GM18868 (cell line): ENCODE data around the gene RORC.
"Not testable (repeated sequence)": the region's sequence is repeated elsewhere in the genome, so short reads cannot be mapped to it uniquely, and the experiment has no call there.

Experiments
- ATAC-seq: cut with Tn5 transposase; IDR thresholded peaks from one replicate; pipeline ENCODE4 v1.9.1; 2021; ENCODE audit warnings: mild to moderate bottlenecking, moderate library complexity; ENCODE audit not compliant: unreplicated experiment

RORC gene

DNA sequence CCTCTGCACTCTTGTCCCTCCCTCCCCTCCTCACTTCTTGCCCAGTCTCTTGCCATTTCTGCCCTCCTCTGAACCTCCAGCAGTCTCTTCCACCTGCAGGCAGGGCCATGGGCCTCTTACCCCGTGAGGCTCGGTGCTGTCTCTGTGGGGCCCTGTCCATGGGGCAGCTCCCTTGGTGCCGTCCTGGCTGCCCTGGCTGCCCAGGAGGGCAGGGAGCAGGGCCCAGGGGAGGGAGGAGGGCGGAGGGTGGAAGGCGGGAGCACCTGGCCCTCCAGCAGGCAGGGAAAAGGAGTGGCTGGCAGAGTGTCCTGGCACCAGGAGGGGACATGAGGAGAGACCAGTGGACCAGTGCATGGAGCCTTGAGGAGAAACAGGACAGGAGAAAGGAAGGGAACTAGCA, at the start of gene RORC:
Gene RORC (minus strand): TSS at position 198 of the 400 bp plus-strand sequence. CDS start 38 bp downstream, at position 160.
- no peak for ATAC-seq

DNA sequence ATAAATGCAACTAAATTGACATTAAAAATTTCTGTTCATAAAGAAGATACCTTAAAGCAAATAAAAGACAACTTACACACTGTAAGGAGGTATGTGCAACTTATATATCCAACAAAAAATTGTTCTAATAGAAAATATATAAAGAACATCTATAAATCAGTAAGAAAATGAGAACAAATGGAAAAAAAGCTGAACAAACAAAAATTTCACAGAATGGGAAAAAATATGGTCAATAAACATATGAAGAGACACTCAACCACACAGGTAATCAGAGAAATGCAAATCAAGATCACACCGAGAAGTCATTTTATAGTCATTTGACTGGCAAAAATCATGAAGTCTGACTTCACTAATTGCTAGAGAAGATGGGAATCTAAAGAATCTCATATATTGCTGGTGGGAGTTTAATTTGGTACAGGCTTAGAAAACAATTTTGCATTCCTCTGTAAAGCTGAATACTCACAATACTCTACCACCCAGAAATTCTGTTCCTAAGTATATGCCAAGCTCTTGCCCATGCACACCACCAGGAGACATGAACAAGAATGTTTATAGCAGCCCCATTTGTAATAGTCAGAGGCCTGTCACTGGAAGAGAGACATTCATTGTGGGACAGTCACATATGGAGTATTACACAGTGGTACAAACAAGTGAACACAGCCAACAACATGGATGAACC, 44.0 kb upstream of the RORC start:
- ATAC-seq: no peak

DNA sequence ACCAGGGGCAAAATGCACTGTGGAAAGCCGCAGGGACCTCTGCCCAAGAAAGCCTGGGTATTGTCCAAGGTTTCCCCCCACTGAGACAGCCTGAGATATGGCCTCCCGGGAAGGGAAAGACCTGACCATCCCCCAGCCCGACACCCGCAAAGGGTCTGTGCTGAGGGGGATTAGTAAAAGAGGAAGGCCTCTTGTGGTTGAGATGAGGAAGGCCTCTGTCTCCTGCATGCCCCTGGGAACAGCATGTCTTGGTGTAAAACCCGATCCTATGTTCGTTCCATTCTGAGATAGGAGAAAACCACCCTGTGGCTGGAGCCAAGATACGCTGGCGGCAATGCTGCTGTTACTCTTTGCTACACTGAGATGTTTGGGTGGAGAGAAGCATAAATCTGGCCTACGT, 41.2 kb upstream of the RORC start:
- not testable (repeated sequence) for ATAC-seq

DNA sequence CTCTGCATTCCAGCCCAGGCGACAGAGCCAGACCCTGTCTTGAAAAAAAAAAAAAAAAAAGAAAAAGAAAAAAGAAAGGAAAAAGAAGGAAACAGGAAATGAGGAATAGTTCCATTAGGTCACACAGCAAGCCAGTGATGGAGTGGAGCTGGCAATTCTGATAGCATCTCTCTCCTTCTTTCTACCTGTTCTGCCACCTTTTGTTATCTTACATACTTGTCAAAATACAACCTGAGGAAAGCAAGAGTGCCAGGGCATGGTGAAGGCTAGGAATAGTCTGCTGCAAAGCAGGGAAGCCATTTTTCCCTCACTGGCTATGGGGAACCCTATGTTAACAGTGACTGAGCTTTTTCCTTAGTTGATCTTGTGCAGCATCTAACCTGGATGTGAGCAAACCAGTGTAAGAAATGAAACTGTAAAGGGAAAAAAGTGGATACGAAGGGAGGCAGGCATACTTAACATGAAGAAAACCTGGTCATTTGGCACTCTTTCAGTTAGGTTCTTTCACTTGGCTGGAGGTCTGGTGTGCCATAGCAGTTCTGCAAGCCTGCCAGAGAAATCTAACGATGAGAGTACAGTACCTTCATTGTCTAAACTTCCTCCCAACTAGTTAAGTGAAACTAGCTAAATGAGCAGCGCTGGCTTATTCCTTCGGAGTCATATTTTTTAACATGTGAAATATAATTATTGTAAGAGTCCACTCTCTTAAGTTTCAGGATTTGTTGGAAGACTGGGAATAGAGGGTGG, 39.9 kb upstream of the RORC start:
- ATAC-seq: no peak

DNA sequence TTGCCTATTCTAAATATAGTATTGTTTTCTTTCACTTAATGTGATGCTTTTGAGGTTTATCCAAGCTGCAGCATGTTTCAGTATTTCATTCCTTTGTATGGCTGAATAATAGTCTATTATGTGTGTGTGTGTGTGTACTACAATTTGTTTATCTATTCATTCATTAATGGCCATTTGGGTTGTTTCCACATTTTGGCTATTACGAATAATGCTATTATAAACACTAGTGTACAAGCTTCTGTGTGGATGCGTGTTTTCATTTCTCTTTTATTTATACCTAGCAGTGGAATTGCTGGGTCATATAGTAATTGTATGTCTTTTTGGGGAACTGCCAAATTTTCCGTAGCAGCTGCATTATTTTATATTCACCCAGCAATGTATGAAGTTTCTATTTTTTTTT, 36.9 kb upstream of the RORC start:
- no peak for ATAC-seq

DNA sequence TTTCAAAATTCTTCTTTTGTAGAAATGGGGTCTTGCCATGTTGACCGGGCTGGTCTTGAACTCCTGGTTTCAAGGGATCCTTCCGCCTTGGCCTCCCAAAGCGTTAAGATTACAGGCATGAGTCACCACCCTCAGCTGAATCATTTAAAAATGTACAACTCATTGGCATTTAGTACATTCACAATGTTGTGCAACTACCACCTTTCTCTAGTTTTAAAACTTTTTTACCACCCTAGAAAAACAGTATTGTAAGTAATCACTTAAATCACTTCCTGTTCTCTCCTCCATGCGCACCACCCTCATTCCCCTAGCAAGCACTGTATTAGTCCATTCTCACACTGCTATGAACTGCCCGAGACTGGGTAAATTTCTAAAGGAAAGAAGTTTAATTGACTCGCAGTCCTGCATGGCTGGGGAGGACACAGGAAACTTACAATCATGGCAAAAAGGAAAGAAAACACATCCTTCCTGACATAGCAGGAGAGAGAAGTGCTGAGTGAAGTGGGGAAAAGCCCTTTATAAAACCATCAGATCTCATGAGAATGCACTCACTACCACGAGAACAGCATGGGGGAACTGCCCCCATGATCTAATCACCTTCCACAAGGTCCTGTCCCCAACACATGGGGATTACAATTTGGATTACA, 36.3 kb upstream of the RORC start:
- no peak for ATAC-seq

GRCh38 chr1:151867321-151867720, 35.7 kb upstream of the RORC start:
- ATAC-seq: no peak

- no peak for ATAC-seq
Observed at GRCh38 chr1:151864411-151864810, 32.8 kb upstream of the RORC start.

- ATAC-seq: no peak
Observed at GRCh38 chr1:151862604-151863003, 31.0 kb upstream of the RORC start.

DNA sequence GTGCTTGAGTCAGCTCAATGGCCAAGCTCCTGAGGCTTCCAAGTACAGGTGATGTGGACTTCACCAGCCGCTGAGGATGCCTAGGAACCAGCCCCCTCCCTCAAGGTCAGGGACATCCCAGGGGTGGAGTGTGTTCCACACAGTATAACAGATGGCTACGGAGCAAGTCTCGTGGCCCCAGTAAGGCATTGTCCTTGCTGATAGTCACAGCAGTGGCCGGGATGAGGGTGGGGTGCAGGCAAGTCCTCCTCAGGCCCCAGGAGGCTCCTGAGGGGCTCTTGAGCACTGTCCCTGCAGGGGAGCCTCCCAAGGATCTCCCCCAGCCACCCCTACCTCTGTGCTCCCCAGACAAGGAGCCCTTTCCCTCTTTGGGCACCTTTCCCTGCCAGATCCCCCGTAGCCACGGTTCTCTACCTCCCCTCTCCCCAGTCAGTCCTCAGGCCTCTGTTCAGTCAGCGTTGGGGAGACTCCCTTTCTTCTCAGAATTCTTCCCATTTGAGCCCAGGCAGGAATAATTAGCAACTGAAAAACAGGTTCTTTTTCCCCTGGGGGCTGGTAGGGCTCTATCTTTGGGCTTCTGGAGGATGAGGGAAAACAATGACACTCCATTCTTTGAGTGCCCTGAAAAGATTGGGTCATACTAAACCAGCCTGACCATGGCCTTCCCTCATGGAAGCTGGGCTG, 29.0 kb upstream of the RORC start:
- no peak for ATAC-seq

GRCh38 chr1:151859891-151860293, 28.3 kb upstream of the RORC start:
- ATAC-seq: no peak

DNA sequence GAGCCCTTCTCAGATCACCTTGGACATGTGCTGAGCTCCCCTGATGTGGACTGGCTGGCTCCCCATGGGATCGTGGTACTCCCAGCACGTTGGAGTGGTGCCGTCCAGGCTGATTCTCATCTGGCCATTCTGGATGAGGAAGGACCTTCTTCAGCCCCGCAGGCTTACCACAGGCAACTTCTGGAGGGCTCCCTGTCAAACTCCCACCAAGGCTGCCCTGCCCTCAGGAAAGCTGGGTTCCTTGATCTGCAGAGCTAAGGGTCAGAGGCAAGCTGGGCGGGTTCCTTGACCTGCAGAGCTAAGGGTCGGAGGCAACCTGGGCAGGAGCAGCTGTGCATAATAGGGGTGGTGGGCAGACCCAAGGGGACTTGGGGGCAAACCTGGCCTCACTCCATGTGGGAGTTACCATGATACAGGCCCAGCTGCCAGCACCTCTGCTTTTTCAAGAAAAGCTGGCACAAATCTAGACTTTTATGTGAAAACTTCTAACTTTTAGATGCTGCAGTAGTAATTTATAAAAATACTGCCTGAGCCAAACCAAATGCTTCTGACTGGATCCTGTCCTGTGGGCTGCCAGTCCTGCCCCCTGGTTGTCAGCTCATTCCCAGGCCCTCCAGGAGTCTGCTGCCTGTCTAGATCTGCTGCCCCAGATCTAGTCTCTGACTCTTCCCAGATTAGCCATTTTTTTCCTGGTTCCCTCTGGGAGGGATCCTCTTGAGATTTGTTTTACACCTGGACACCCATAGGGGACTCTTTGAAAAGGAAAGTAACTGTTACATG, 27.5 kb upstream of the RORC start:
- no peak for ATAC-seq

GRCh38 chr1:151858030-151858746, 26.6 kb upstream of the RORC start:
- no peak for ATAC-seq

- no peak for ATAC-seq
Observed at GRCh38 chr1:151855933-151856332, 24.3 kb upstream of the RORC start.

DNA sequence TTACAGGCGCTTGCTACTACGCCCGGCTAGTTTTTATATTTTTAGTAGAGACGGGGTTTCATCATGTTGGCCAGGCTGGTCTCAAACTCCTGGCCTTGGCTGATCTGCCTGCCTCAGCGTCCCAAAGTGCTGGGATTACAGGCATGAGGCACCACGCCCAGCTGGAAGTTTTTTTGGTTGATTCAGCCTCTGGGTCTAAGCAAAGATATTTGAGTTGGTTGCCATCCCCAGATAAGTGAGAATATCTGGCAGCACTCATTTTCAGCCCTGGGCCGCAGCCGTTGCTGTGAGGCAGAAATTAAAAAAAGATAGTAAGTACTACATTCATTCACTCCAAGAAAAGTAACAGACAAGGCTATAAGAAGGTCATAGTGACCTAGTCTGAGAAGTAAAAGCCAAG, 23.9 kb upstream of the RORC start:
- not testable (repeated sequence) for ATAC-seq

DNA sequence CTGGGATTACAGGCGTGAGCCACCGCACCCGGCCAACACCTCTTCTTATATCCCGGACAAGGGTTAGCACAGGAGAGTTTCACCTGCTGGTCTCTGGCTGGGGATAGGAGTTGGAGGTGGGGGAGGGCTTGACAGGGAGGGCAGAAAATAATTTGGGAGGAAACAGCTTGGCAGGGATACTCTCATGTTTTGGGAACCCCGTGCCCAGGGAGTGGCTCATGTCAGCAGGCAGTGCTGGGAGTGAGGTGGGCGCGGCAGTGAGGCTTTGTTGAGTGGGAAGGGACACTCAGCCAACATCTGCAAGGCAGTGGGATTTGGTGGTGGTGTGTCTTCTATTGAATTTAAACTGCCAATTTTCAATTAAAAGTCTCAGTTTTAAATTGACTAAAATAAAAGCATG, 23.1 kb upstream of the RORC start:
- ATAC-seq: no peak

- no peak for ATAC-seq
Observed at GRCh38 chr1:151853411-151853943, 21.9 kb upstream of the RORC start, which contains the start of gene THEM5. Gene THEM5, minus strand, starts transcription at chr1:151853712. Its CDS starts 147 bp downstream, at chr1:151853565.

DNA sequence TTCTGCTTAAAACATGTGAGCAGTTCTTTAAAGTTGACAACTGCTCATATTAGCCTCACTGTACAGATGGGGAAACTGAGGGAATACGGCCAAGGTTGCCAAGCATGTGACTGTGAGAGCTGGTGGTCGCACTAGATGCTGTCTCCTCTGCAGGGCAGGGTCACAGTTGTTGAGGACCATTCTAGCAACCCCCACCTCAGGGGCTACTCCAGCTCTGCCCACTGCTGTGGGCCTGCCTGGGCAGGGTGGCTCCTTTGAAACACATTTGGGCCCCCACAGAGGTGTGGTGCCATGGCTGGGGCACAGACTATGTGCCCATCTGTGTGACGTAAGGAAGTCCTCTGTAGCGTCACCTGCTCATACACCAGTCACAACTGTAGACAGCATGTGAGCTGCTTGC, 21.1 kb upstream of the RORC start:
- ATAC-seq: no peak

GRCh38 chr1:151851886-151852285, 20.3 kb upstream of the RORC start:
- ATAC-seq: no peak

- no peak for ATAC-seq
Observed at GRCh38 chr1:151849871-151850270, 18.3 kb upstream of the RORC start.
